NCI-H345 treated with DMSO at 0.1 percent for 48 hours (cell line): Measurements from ENCODE around the gene MGAT4D.
"Not testable (repeated sequence)": the region's sequence is repeated elsewhere in the genome, so short reads cannot be mapped to it uniquely, and the experiment has no call there.

Experiments
- DNase-seq: peaks from one replicate; lab custom pipeline; 2025; ENCODE audit not compliant: unreplicated experiment; lab: John Stamatoyannopoulos, UW

Gene MGAT4D

DNA sequence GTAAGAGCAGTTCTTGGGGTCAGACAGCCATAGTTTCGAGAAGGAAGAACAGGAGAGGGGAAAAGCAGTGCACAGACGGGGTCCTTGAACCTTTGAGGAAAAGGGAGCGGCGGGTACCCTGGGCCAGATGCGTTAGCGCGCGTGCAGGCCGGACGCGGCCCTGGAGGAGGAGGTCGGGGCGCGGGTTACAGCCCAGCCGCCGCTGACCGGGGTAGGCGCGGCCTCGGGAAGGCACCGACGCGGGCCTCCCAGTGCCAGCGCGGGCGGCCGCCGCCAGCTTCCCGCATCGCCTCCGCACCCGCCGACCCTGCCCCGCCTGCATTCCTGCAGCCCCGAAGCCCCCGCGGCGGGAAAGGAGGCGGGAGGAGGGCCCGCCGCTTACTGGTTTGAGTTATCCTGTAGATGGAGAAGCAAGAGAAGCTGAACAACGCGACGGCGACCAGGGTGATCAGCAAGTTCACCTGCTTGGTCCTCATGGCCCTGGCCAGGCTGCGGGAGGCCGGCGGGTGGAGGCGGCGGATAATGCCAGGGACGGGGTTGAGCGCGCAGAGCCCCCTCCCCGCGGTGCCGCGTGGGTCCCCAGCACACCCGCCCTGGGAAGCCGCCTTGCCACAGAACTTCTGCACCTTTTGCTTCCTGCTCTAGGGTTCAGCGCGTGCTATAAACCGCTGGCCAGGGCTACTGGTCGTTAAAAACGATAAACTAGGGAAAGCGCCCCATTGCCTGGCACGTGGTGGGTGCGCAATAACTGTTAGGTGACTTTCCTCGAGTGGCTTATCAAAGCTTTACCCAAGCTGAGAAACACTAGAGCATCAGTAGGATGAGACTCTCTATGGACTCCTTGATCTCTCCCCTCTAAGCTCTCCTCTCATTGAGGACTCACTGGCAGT lies at the start of gene MGAT4D:
MGAT4D (minus strand) TSS at position 547 of the 890 bp plus-strand sequence; CDS start at position 476, 71 bp downstream.
- DNase-seq: no peak

DNA sequence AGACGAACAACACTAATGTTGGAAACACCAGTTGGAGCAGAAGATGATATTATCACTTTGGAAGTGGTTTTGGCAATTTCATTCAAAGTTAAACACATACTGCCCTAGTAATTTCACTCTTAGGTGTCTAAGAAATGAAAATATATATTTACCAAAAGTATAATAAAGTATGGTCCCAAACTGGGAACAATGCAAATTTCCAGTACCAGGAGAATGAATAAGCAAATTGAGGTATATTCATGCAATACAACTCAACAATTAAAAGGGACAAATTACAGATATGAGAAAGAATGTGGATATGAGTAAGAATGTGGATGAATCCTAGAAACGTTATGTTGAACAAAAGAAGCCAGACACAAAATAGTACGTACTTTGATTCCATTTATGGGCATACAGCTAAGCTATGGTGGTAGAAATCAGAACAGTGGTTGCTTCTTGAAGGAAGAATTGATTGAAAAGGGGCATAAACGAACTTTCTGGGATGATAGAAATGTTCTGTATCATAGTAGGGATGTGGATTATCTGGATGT lies 35.9 kb upstream of the MGAT4D start:
- DNase-seq: no peak

DNA sequence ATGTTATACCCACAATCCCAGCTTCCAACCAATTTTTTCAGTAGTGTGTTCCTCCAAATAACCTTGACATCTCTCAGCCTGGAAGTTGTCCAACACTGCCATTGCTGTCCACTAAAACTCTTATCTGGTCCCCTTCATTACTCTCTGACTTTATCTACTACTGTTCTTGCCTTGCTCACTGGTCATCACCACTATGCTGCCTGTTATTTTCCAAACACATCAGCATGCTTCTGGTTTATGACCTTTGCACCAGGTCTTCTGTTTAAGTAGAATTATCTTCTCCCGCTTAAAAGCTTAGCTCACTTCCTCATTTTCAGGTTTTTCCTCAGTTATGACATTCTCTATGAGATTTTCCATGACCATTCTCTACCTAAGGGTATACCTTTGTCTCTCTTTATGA lies 31.3 kb upstream of the MGAT4D start:
- DNase-seq: no peak

DNA sequence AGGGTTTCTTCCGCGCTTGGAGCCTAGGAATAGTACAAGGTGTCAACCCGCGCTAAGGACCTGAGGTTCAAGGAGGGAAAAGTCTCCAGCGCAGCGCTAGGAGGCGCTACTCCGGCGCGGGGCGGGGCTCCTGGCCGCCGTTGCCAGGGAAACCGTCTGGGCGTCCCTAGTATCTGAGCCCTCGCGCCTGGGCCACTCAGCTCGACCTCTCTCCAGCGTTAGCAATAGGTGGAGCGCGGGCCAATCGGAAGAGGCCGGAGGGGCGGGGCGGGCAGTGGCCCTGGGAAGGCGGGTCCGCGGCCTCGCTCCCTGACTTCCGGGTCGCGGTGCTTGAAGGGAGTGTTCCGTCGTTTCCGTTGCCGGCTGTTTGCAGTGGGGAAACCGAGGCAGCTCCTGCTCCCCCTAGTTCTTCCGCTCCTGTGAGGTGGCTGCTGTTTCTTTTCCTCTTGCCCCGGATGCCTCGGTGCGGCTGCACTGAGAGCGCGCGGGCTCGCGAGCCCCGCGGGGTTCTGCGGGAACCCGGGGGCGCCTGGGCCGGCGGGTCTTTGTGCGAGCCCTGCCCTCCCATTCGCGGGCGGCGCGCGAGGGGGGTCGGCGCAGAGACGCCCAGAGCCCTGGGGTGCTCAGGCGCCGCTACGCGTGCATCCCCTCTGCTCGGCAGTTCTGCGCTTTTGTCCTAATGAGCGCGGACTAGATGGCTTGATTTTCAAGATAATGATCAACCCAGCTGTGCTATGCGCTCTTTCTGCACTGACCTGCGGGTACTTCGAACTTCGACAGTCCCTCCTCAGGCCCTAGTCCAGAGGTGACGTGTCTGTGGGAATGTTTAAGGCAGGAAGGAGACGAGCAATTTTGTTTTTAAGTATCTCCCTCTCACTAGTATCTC lies 26.0 kb upstream of the MGAT4D start, which contains the start of gene ELMOD2:
ELMOD2 (plus strand) TSS at position 312 of the 886 bp plus-strand sequence. CDS start 1,261 bp downstream, outside the sequence.
- DNase-seq: peak; percentile 91

DNA sequence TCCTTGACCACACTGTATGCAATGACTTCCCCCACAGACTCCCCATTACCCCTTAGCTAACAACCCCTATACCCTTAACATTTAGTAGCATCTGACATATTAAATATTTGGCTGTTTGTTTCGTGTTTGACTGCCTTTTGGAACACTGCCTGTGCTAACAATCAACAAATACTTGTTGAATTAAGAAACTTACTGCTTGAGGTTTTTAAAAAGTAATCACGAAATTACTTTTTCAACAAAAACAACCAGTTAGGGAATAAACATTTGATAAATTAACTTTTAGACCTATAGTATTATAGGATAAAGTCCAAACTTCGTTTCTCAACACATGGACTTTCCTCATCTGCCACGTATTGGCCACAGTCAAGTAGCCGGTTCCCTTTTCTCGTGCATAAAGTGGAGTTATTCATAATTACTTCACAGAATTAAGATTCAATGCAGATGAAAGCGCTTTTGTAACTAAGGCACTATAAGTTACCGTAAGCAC lies 25.3 kb upstream of the MGAT4D start:
- DNase-seq: no peak

DNA sequence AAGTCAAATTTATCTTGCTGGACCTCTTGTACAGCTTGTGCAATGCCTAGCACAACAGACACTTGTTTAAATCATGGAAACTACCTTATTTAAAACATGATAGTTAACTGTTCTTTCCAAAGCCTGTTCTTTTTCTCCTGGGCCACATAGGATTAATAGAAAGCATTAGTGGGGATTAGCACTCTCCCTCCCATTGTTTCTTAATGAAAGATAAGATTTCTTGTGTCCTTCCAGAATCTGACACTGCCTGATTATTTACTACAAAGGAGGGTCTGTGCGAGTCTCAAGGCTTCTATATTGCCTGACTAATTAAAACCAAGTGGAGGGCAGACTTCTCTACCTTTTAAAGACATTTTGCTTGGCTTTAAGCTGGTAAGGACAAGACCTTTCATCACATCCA lies 17.3 kb upstream of the MGAT4D start:
- no peak for DNase-seq

DNA sequence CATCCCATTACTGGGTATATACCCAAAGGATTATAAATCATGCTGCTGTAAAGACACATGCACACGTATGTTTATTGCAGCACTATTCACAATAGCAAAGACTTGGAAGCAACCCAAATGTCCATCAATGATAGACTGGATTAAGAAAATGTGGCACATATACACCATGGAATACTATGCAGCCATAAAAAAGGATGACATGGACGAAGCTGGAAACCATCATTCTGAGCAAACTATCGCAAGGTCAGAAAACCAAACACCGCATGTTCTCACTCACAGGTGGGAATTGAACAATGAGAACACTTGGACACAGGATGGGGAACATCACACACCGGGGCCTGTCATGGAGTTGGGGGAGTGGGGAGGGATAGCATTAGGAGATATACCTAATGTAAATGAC lies 15.7 kb upstream of the MGAT4D start:
- DNase-seq: not testable (repeated sequence)

DNA sequence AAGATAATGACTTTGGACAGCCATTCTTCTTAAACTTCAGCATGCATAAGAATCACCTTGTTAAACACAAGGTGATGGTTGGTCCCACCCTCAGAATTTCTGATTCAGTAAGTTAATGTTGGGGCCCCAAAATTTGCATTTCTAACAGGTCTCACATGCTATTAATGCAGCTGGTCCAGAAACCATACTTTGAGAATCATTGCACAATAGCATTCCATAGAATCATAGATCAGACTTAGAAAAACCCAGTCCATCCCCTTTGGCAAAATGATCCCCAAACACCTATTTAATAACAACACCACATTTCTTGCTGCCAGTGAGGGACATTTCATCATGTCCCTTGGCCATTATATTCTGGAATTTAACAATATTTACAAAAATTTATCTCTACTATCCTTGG lies 6.2 kb upstream of the MGAT4D start:
- DNase-seq: no peak

DNA sequence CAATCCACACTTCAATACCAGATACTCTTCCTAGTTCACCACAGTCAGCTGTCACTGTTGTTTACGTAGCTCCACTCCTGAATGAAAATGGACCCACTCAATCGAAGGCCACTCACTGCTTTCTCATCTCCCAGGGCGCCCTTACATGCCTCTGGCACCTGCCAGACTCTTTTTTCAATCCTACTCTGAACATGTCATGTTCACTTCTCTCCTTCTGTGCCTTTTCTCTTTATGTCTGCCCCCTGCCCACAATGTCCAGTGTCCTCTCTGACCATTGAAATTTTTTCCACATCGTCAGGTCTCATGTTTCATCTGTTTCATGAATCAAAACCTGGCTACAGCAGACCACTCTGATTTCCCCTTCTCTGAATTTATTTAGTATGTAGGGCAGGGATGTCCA lies 1.3 kb upstream of the MGAT4D start:
- DNase-seq: no peak

DNA sequence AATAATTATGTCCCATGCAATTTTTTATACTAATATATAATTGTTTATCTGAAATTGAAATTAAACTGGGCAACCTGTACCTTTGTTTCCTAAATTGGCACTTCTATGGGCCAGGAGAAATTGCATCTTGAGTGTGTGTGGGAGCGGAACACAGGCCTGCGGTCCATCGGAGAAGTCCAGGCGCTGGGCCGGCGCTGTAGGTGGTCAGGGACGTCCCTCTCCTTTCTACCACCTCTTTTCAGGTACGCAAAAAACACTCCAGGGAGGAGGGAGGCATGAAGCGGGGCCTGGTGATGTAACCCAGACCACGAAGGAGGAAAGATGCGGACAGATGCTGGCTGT lies 717 bp downstream of the MGAT4D start:
- no peak for DNase-seq

DNA sequence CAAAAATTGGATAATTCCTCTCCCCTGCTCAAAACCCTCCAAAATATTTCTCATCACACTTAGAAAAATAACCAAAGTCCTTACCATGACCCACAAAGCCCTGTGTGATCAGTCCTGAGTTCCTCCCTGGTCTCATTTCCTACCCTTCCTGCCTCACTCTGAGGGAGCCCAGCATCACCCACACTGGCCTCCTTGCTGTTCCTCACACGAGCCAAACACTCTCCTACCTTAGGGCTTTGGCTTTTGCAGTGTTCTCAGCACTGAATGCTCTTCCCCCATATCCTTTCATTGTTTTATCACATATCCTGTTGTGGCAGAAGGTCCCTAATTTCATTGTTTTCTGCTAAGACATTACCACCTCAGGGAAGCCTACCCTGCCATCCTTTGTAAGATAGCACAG lies 12.2 kb downstream of the MGAT4D start:
- DNase-seq: no peak

DNA sequence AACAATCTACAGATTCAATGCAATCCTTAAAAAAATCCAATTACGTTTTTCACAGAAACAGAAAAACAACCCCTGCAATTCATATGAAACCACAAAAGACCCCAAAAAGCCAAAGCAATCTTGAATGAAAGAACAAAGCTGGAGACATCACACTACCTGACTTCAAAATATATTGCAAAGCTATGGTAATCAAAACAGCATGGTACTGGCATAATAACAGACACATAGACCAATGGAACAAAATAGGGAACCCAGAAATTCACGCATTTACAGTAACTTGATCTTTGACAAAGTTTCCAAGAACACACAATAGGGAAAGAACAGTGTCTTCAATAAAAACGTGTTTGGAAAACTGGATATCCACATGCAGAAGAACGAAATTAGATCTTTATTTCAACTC lies 14.6 kb downstream of the MGAT4D start:
- no peak for DNase-seq

DNA sequence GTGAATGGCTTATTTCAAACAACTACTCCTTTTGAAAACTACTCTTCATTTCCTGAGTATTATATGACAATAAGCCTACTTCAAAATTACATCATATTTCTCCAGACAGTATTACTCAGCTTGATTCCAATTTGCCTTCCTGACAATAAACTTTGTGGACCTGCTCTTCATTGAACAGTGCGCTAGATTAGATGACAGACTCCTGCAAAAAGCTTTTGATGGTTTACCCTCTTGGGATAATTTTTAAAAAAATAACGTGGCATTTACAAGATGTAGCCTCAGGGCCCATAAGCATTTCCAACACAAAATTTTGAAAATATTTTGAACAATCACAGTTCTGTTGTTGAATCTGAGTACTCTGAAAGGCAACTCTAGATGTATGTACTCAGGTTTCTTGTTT lies 25.9 kb downstream of the MGAT4D start:
- no peak for DNase-seq

DNA sequence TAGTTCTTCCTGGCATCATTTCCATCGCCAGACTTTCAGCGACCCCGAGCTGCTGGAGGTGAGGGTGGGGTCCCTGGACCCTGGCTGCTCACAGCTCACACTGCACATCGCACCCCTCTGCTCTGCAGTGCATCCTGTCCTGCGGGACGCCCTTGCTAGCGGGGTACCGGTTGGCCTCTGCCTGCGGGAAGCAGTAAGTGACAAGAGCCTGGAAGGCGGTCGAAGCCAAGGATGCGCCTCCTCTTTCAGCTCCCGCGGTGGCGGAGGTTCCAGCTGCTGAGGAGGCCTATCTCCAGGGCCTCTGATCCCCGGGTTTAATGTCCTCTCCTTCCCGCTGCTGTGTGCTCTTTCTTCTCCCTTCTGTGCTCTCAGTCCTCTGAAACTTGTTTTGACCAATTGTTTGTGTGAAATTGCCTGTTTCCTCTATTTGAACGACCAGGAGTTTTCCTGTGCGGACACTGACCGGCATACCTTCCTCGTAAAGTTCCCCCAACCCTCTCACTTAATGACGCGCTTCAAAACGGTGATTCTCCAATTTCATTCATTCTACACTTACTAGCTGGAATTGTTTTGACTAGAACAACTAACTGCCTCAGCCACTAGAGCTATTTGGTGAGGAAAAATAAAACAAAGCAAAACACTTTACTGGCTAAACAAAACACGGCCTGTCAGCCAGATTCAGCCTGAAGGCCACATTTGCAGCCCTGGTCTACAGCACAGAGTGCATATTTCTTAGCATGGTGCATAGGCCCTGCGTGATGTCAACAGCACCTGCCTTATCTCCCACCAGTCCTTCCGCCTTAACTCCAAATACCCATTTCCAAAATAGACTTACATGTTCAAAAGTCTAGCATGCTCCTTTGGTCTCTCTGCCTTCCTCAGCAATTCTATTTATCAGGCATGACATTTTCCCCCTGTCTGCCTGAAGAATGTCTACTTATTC lies 28.0 kb downstream of the MGAT4D start:
- no peak for DNase-seq

DNA sequence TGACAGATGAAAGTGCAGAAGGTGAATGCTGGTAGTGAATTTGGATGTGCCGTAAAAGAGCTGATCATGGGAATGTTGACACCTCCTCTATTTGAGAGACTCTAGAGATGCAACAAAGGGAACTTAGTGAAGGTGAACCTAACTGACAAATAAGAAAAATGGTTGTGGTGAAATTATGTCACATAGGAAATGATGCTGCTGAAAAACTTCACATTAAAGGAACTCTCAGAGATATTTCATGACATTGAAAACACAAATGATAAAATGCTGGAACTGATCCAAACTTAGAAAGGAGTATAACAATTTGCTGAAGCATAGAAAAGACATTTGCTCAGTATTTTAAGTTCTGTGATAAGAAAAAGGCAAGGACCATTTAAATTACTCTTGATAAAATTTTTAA lies 31.9 kb downstream of the MGAT4D start:
- DNase-seq: no peak

DNA sequence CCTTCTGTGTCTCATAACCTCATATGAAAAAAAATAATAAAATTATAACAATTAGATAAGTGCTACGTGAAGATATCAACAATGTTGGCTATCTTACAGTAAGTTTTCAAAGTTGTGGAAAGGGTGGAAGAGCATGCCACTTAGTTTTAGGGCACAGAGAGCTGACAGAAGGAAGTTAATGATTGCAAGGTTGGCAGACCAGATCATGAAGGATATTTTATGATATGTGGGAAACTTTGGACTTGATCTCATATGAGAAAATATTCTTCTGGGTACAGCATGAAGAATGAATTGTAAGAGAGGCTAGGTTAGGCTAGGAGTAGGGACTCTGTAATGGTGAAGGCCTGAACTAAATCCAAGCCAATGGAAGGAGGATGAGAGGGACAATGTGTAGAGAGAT lies 34.5 kb downstream of the MGAT4D start:
- DNase-seq: no peak

DNA sequence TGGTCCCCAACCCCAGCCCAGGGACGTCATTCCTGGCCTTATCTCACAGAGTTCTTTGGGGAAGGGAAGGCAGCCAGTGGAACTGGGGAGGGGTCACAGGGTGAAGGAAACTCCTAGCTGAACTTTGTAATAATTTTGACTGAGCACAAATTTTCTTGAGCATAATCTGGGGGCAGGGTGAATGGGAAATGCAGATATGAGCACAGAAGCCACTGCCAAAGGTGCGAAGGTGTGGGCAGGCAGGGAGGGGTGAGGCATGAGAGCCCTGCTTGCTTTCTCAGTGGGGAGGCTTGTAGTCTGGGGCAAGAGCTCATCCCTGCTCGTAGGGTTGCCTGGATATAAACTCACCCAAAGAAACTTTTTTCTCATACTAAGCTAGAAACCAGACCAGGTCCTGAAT lies 34.9 kb downstream of the MGAT4D start:
- no peak for DNase-seq

DNA sequence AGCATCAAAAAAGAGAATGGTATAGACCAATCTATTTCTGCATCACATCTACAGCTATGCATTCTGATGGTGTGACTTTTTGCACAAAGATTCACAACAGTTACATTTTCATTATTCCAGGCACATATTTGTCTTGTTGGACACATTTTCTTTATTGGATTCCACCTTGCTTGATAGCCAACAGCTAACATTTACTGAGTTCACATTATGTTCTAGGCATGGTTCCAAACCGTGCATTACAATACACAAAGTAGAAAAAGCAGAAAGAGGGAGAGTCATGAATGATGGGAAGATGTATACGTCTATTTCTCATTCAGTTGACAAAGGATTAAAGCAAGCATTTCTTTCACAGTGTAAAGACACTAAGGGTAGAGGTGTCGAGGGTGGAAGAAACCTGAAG lies 47.7 kb downstream of the MGAT4D start:
- DNase-seq: no peak

DNA sequence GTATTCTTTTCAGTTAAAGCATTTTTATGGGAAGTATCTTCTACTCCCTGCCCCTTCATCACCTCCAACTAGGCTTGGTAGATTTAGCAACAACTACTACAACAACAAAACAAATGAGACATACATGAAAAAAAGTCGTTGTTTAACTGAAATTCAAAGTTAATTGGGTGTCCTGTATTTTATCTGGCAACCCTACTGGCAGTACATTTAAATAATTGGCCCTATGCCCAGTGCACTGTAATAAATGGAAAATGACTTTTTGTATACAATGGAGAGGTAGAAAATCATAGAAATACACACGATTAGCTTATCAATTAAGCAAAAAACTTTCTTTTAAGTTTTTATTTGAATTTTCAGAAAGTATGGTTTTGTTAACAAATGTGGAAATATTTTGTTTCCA lies 49.3 kb downstream of the MGAT4D start:
- no peak for DNase-seq

DNA sequence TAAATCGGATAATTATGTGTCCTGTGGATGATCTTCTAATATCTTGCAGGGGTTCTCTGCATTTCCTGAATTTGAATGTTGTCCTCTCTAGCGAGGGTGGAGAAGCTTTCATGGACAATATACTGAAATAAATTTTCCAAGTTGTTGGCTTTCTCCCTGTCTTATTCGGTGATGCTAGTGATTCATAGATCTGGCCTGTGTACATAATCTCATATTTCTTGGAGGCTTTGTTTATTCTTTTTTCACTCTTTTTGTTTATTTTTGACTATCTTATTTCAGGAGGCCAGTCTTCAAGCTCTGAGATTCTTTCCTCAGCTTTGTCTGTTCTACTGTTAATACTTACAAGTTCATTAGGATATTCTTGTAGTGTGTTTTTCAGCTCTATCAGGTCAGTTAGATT lies 49.9 kb downstream of the MGAT4D start:
- DNase-seq: no peak
